Tibial nerve (tissue), 4 donors: Measurements from ENCODE around the gene LRRC4C. TPM values are rescaled to one million over a fixed set of nuclear protein-coding genes. Genes with fewer than 3 reads are reported as not detected.

Experiments
- DNase-seq, 2 donors: peaks; one replicate each; pipeline ENCODE4 v3.0.0-alpha.2; 2019; ENCODE audit warnings: low spot score in 2 of 2
- H3K27ac ChIP-seq, 4 donors: fragments of 200-600 bp; sonication (generic) in 3 of 4; one replicate each; pipeline ENCODE4 v1.5.1; 2017 to 2019; ENCODE audit warnings: mild to moderate bottlenecking in 1 of 4
- H3K27me3 ChIP-seq, 2 donors: fragments of 200-600 bp; sonication (generic) in 1 of 2; one replicate each; pipeline versions ENCODE4 v1.5.1 to v1.6.0; 2017 to 2019
- H3K36me3 ChIP-seq, 3 donors: fragments of 200-600 bp; sonication (generic); one replicate each; pipeline ENCODE4 v1.5.1; 2018 to 2019
- H3K4me1 ChIP-seq, 4 donors: fragments of 200-600 bp; sonication (generic) in 3 of 4; one replicate each; pipeline ENCODE4 v1.5.1; 2017 to 2019
- H3K4me3 ChIP-seq, 4 donors: fragments of 200-600 bp; sonication (generic) in 3 of 4; one replicate each; pipeline ENCODE4 v1.5.1; 2017 to 2019; ENCODE audit warnings: mild to moderate bottlenecking in 1 of 4, moderate library complexity in 1 of 4
- H3K9me3 ChIP-seq, 4 donors: fragments of 200-600 bp; sonication (generic) in 3 of 4; one replicate each; pipeline ENCODE4 v1.5.1; 2017 to 2019
- CTCF ChIP-seq, 5 experiments: fragments of 200-600 bp in 3 of 5; fragments of 450-650 bp in 2 of 5; sonication (generic) in 3 of 5; IDR thresholded peaks; one replicate each; pipeline ENCODE4 v1.5.1; 2016 to 2019; ENCODE audit warnings: antibody characterized with exemption in 5 of 5, mild to moderate bottlenecking in 3 of 5, moderate library complexity in 2 of 5
- EP300 ChIP-seq, 2 donors: sonication (generic); formaldehyde crosslinking; IDR thresholded peaks; one replicate each; pipeline ENCODE4 v1.6.1; 2017; ENCODE audit warnings: antibody characterized with exemption in 2 of 2, mild to moderate bottlenecking in 1 of 2
- POLR2A ChIP-seq, 2 donors: fragments of 450-650 bp; IDR thresholded peaks; one replicate each; pipeline ENCODE4 v1.6.1; 2017; ENCODE audit warnings: antibody characterized with exemption in 2 of 2, mild to moderate bottlenecking in 2 of 2, moderate library complexity in 2 of 2
- WGBS, 2 donors: methylation state at CpG; one replicate each; pipeline ENCODE4 v1.1.5; 2018; 5-methylcytosine and 5-hydroxymethylcytosine counted together
- total RNA-seq, 4 donors: library from RNA; depleted of rRNA; stranded (reverse); fragments of >200 nt; gene quantifications; one replicate each; pipeline ENCODE4 v1.1.0, GENCODE V29; 2016

The LRRC4C gene
- total RNA-seq, 4 donors from 2014 or later, result 7.1 to 15.7 (median 8.4) TPM

GRCh38 chr11:40701027-40701426 lies 758.4 kb downstream of the LRRC4C start:
- TF ChIP-seq POLR2A (IDR thresholded peaks at IDR 0.05), result no peak
- TF ChIP-seq CTCF (IDR thresholded peaks at IDR 0.05), result no peak
- TF ChIP-seq EP300 (IDR thresholded peaks at IDR 0.05), result no peak
- no peak for DNase-seq
- no peaks in the 10 kb centered on the region for H3K27me3 ChIP-seq
- no peaks in the 10 kb centered on the region for H3K4me1 ChIP-seq
- no peak overlapping the region for H3K4me3 ChIP-seq
- no peak overlapping the region for H3K27ac ChIP-seq
- H3K9me3 ChIP-seq, result peaks cover 0 to 10% (median 0%) of the 10 kb centered on the region in 4 donors
- no peaks in the 10 kb centered on the region for H3K36me3 ChIP-seq
- 64 to 94% methylated on average over 2 of the region's 2 CpGs for WGBS, 2 donors

- H3K36me3 ChIP-seq, result no peaks in the 10 kb centered on the region
- no peak overlapping the region for H3K27ac ChIP-seq
- TF ChIP-seq EP300 (IDR thresholded peaks at IDR 0.05), result no peak
- no peak for TF ChIP-seq POLR2A (IDR thresholded peaks at IDR 0.05)
- no peak for TF ChIP-seq CTCF (IDR thresholded peaks at IDR 0.05)
- H3K4me3 ChIP-seq, result no peak overlapping the region
- 76 to 78% methylated on average over 3 of the region's 3 CpGs for WGBS, 2 donors
- no peak for DNase-seq
- no peaks in the 10 kb centered on the region for H3K27me3 ChIP-seq
- no peaks in the 10 kb centered on the region for H3K9me3 ChIP-seq
- no peaks in the 10 kb centered on the region for H3K4me1 ChIP-seq
Observed at GRCh38 chr11:40689823-40690222, 769.6 kb downstream of the LRRC4C start.

GRCh38 chr11:40688369-40688768 lies 771.1 kb downstream of the LRRC4C start:
- H3K27me3 ChIP-seq, result no peaks in the 10 kb centered on the region
- no peaks in the 10 kb centered on the region for H3K9me3 ChIP-seq
- H3K4me3 ChIP-seq, result no peak overlapping the region
- H3K4me1 ChIP-seq, result no peaks in the 10 kb centered on the region
- no peak overlapping the region for H3K27ac ChIP-seq
- H3K36me3 ChIP-seq, result no peaks in the 10 kb centered on the region
- 60 to 62% methylated on average over 4 of the region's 4 CpGs for WGBS, 2 donors
- no peak for DNase-seq
- TF ChIP-seq CTCF (IDR thresholded peaks at IDR 0.05), result no peak

DNA sequence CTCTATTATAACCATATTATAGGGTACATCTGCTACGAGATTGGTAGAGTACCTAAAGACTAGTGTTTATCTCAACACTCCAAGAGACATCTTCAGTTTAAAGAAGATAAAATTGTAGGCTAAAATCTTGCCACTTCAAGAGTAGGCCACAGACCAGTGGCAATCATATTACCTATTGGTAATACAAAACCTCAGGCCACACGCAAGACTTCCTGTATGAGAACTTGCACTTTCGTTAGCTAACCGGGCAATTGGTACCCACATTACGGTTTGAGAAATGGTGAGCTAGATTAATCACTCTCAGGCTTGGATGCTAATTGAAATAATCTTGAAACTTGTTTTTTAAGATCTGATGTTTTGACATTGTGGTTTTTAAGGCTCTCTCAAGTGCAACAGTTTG lies 772.7 kb downstream of the LRRC4C start:
- H3K27ac ChIP-seq, result no peak overlapping the region

GRCh38 chr11:40683010-40683409 lies 776.4 kb downstream of the LRRC4C start:
- TF ChIP-seq POLR2A (IDR thresholded peaks at IDR 0.05), result no peak
- TF ChIP-seq EP300 (IDR thresholded peaks at IDR 0.05), result no peak
- TF ChIP-seq CTCF (IDR thresholded peaks at IDR 0.05), result no peak
- WGBS, 2 donors, result 82 to 88% methylated on average over 7 of the region's 7 CpGs
- Histone ChIP-seq H3K9me3 (no peaks in the 10 kb centered on the region), H3K27me3 (no peaks in the 10 kb centered on the region), H3K36me3 (no peaks in the 10 kb centered on the region), H3K27ac (no peak overlapping the region), H3K4me1 (no peaks in the 10 kb centered on the region), H3K4me3 (no peak overlapping the region)
- no peak for DNase-seq

More for the DNA sequence above, 772.7 kb downstream of the LRRC4C start:
- Histone ChIP-seq H3K36me3 (no peaks in the 10 kb centered on the region), H3K4me3 (no peak overlapping the region), H3K27me3 (no peaks in the 10 kb centered on the region), H3K9me3 (no peaks in the 10 kb centered on the region), H3K4me1 (no peaks in the 10 kb centered on the region)
- 79 to 87% methylated on average over 5 of the region's 5 CpGs for WGBS, 2 donors
- TF ChIP-seq EP300 (IDR thresholded peaks at IDR 0.05) (no peak), CTCF (IDR thresholded peaks at IDR 0.05) (no peak), POLR2A (IDR thresholded peaks at IDR 0.05) (no peak)
- no peak for DNase-seq
